SK-N-SH (cell line): Measurements from ENCODE around the gene PLCXD1.

ENCODE experiments used
- CTCF ChIP-seq: fragments of 200-600 bp; sonication (generic); IDR thresholded peaks from 2 replicates; pipeline ENCODE4 v1.6.1; 2017; ENCODE audit warnings: antibody characterized with exemption, mild to moderate bottlenecking, moderate library complexity
- RCOR1 ChIP-seq: fragments of 150-350 bp; IDR thresholded peaks from 2 replicates; pipeline ENCODE4 v1.6.1; 2017; ENCODE audit warnings: antibody characterized with exemption, low read length
- YY1 ChIP-seq: IDR thresholded peaks from 2 replicates; pipeline ENCODE4 v1.4.0; 2012; ENCODE audit warnings: low read depth, mild to moderate bottlenecking

- TF ChIP-seq CTCF (no peak), YY1 (no peak), RCOR1 (no peak)
Measured at GRCh38 chrX:348461-349117, 67.4 kb downstream of the PLCXD1 start.
